GM18951 (cell line): ENCODE results near the gene MAX.
"Not testable (repeated sequence)": the region's sequence is repeated elsewhere in the genome, so short reads cannot be mapped to it uniquely, and the experiment has no call there.

Experiments used
- POLR2A ChIP-seq: IDR thresholded peaks from 4 replicates; pipeline ENCODE4 v1.6.1; 2011; ENCODE audit warnings: mild to moderate bottlenecking; ENCODE audit not compliant: insufficient read length, insufficient read depth; ENCODE audit errors: extremely low read depth
- in situ Hi-C: fragments of 300-500 bp; cut with MboI; formaldehyde crosslinking; loops from one replicate; pipeline ENCODE4 v1.12.0; 2022; ENCODE audit warnings: low sequenced_read_pairs, mixed read lengths, inconsistent platforms; ENCODE audit not compliant: unreplicated experiment

The MAX gene

GRCh38 chr14:65032319-65032718 is 70.0 kb downstream of the MAX start:
- in situ Hi-C loops = no loop called here
- no peak for TF ChIP-seq POLR2A

GRCh38 chr14:65031321-65031720 is 71.0 kb downstream of the MAX start:
- in situ Hi-C loops = not testable (repeated sequence)

- in situ Hi-C loops = no loop called here
- no peak for TF ChIP-seq POLR2A
Measured at GRCh38 chr14:65028937-65029336, 73.4 kb downstream of the MAX start.

- TF ChIP-seq POLR2A = no peak
- in situ Hi-C loops = no loop called here
Measured at GRCh38 chr14:65027127-65027799, 75.1 kb downstream of the MAX start.

- in situ Hi-C loops = no loop called here
- TF ChIP-seq POLR2A = no peak
Measured at GRCh38 chr14:65026526-65026925, 75.8 kb downstream of the MAX start.

- in situ Hi-C loops = no loop called here
- TF ChIP-seq POLR2A = no peak
Measured at GRCh38 chr14:65025818-65026217, 76.5 kb downstream of the MAX start.
